Activated T-helper 2 cell treated with anti-CD3 and anti-CD28 coated beads, Interferon-gamma antibody, Interleukin-2, Interleukin-4, amounts not matched to agents 10 μg/mL and 5 μg/mL and 100 μg/mL, durations not matched to agents 14 hours and 24 hours and 36 hours (primary cell): ENCODE measurements around the gene DCAF15. TPM values are rescaled to one million over a fixed set of nuclear protein-coding genes. Genes with fewer than 3 reads are reported as not detected.
A peak's percentile ranks its signal among the peaks of the same experiment; 100 is the strongest.

Experiments
- DNase-seq: peaks from one replicate; pipeline ENCODE4 v3.0.0; 2021; ENCODE audit warnings: low spot score
- H3K27ac Mint-ChIP-seq: one replicate; pipeline ENCODE4 v1.8.0; 2021; ENCODE audit warnings: mixed read lengths
- H3K27me3 Mint-ChIP-seq: one replicate; pipeline ENCODE4 v1.8.0; 2021; ENCODE audit warnings: low read depth, mixed read lengths
- H3K36me3 Mint-ChIP-seq: one replicate; pipeline ENCODE4 v1.8.0; 2021; ENCODE audit warnings: low read depth, mixed read lengths
- H3K4me1 Mint-ChIP-seq: one replicate; pipeline ENCODE4 v1.8.0; 2021; ENCODE audit warnings: low read depth, mixed read lengths
- H3K4me3 Mint-ChIP-seq: one replicate; pipeline ENCODE4 v1.8.0; 2021; ENCODE audit warnings: low read depth, mild to moderate bottlenecking, moderate library complexity, mixed read lengths
- H3K9me3 Mint-ChIP-seq: one replicate; pipeline ENCODE4 v1.8.0; 2021; ENCODE audit warnings: mixed read lengths
- intact Hi-C: fragments of 100-400 bp; cut with micrococcal nuclease; formaldehyde crosslinking; loops from one replicate; pipeline ENCODE4 v1.15.1; 2023
- total RNA-seq: library from RNA; stranded (reverse); gene quantifications from 2 replicates; pipeline ENCODE4 v1.2.3, GENCODE V29; 2022

The DCAF15 gene
- total RNA-seq, 1 donor from 2014 or later = 60.6 TPM

DNA sequence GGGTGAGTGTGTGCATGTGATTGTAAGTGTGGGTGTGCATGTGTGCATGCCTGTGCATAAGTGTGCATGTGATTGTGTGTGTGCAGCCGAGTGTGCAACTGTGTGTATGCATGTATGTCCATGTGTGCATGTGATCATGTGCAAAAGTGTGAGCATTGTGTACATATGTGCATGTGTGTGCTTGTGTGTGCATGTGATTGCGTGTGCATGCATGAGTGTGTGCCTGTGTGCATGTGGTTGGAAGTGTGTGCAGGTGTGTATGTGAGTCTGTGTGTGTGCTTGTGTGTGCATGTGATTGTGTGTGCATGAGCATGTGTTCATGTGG, 17.6 kb upstream of the DCAF15 start:
- DNase-seq = no peak
- Mint-ChIP-seq H3K36me3 (no peaks in the 10 kb centered on the region), H3K9me3 (no peaks in the 10 kb centered on the region), H3K4me3 (no peak overlapping the region), H3K27me3 (peaks cover 2% of the 10 kb centered on the region), H3K4me1 (no peaks in the 10 kb centered on the region), H3K27ac (no peak overlapping the region)
- intact Hi-C loops = no loop called here

DNA sequence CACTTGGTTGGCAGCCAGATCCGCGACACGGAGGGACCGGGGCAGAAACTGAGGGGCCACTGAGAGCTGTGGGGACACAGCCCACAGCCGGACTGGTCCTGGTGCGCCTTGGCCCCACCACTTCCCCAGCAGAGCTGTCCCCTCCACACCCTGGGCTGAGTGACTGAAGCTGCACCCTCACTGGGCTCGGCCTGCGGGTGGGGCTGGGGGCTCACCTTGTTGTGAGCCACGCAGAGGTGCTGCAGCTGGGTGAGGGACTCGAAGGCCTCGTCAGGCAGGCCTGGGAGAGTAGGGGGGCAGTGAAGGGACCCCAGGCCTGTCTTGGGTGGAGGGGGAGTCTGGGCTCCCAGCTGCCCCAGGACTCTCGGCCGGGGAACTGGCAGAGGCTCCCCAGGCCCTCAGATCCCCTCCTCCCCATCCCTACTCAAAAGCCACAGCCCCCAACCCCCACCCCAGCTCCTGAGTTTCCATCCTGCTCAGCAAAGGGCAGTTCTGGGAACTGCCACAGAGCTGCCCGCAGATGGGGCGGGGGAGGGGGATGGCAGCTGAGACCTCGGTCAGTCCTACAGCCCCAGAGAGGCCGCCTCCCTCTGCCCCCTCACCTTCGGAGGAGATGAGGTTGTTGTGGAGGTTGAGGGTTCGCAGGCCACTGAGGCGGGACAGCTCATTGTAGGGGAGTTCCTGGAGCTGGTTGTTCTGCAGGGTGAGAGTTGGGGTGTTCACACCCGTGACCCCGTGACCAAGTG, 16.4 kb upstream of the DCAF15 start:
- DNase-seq = no peak
- H3K27ac Mint-ChIP-seq = no peak overlapping the region
- no peaks in the 10 kb centered on the region for H3K4me1 Mint-ChIP-seq
- H3K9me3 Mint-ChIP-seq = no peaks in the 10 kb centered on the region
- no peaks in the 10 kb centered on the region for H3K36me3 Mint-ChIP-seq
- peaks cover 2% of the 10 kb centered on the region for H3K27me3 Mint-ChIP-seq
- intact Hi-C loops = no loop called here
- no peak overlapping the region for H3K4me3 Mint-ChIP-seq

DNA sequence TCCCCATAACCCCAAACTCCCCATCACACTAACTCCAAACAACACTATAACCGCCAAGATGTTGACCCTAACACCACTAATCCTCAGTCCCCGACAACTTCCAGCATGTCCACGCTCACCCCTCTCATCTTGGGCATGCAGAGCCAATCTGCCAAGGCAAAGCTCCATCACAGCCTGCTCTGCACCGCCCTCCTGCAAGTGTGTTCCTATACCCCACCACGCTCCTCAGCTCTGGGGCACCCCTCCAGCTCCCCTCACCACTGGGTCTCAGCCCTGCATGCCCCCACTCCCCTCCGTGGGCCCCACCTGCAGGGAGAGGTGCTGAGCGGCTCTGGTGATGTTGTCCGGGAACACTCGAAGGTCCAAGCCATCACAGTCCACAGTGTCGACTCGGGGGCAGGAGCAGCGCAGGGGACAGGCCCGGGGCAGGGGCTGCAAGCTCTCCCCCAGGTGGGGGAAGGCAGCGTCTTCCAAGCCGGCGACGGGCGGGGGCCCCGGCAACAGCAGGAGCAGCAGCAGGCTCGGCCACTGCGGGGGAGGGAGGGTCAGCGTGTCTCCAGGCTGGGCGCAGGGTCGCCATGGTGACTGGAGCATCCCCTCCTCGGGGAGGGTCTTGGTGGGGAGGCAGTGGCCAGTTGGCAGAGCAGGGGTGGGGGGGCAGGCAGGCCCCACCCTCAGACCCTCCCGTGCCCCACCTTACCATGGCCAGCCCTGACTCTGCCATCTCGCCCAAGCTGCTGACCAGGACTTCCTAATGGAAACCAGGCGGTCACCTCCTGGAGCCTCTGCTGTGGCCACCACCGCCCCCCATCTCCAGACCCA, 14.6 kb upstream of the DCAF15 start:
- H3K4me1 Mint-ChIP-seq = no peaks in the 10 kb centered on the region
- intact Hi-C loops = no loop called here
- H3K27ac Mint-ChIP-seq = no peak overlapping the region

DNA sequence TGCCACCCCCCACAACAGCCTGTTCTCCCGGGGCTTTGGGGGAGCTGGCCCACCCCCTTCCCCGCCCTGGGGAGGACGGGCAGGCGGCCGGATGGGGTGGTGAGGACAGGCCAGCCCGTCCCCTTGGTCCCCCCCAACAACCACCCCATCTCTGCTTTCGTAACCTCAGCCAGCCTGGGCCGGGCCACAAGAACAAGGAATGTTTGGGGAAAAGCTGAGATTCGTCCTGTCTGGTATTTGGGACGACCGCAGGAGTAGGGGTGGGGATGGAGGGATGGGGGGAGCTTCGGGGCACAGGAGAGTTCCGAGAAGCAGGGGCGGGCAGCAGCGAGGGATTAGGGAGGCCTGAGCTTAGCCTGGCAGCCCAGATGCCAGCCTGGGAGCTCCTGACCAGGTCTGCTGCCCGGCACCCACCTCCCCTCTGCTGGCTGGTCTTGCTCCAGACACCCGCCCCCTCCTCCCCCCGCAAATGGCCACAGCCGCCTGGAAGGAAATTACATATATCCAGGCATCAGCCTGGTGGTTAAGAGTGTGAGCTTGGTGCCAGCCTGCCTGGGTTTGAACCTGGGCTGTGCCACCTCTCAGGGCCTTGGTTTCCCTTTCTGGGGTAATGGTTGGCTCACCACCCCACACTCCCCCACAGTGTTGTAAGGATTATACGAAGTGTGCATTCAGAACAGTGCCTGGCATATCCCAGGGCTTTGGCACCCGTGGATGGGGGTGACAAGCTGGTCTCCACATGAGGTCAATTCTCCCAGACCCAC, 13.8 kb upstream of the DCAF15 start, which contains the start of gene PODNL1:
Gene PODNL1, minus strand, starts transcription at position 117 of the 764 bp plus-strand sequence. CDS start 236 bp downstream, outside the sequence.
- no peaks in the 10 kb centered on the region for H3K36me3 Mint-ChIP-seq
- no peaks in the 10 kb centered on the region for H3K4me1 Mint-ChIP-seq
- no peak within 1 kb of the TSS for H3K4me3 Mint-ChIP-seq
- H3K27me3 Mint-ChIP-seq = peaks cover 2% of the 10 kb centered on the region
- intact Hi-C loops = no loop called here
- DNase-seq = no peak
- H3K9me3 Mint-ChIP-seq = no peaks in the 10 kb centered on the region
- no peak within 1 kb of the TSS for H3K27ac Mint-ChIP-seq

More for the DNA sequence above, 14.6 kb upstream of the DCAF15 start:
- H3K27me3 Mint-ChIP-seq = peaks cover 2% of the 10 kb centered on the region
- no peak overlapping the region for H3K4me3 Mint-ChIP-seq
- H3K9me3 Mint-ChIP-seq = no peaks in the 10 kb centered on the region
- DNase-seq = no peak
- H3K36me3 Mint-ChIP-seq = no peaks in the 10 kb centered on the region

DNA sequence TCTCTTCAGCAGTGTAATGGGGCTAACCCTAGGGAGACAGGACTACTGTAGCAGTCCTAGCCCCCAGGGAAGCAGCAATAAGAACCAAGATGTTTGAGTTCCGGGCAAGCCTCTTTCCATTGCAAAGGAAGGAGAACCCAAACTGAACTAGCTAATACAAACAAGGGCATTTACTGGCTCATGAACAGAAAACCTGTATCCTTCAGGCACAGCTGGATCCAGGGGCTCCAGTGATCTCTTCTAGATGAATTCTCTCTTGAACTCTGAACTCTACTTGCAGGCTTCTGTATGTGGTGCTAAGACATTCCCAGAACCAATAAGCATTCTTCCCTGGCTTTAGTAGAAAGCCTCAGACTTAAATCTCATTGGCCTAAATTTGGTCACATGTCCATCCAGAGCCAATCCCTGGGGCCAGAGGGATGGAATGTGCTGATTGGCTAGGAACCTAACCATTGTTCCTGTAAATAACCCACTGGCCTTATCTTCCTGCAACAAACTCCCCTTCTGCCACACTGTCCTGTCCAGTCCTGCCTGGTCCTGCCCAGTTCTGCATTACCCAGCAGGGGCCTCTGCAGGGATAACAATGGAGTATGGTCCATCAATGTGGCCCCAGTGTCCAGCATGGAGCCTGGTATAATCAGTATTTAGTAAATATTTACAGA, 10.2 kb upstream of the DCAF15 start:
- H3K4me1 Mint-ChIP-seq = no peaks in the 10 kb centered on the region
- intact Hi-C loops = no loop called here
- H3K9me3 Mint-ChIP-seq = no peaks in the 10 kb centered on the region
- H3K27me3 Mint-ChIP-seq = peaks cover 2% of the 10 kb centered on the region
- H3K4me3 Mint-ChIP-seq = no peak overlapping the region
- no peaks in the 10 kb centered on the region for H3K36me3 Mint-ChIP-seq
- H3K27ac Mint-ChIP-seq = no peak overlapping the region
- no peak for DNase-seq

DNA sequence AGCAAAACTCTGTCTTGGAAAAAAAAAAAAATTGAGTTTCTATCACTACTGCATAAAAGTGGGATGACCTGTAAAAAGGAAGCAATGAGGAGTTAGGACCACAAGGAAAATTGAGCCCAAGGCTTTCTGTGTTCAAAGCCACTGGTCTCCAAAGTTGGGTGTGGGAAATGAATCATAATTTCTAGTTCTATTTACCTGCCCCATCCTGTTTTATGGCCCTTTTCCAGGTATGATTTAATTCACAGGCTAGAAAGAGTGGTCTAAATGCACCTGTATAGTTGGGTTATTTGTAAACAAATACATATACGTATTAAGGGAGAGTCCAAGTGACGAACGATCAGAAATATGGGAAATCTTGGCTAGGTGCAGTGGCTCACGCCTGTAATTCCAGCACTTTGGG, 5.9 kb upstream of the DCAF15 start:
- Mint-ChIP-seq H3K36me3 (no peaks in the 10 kb centered on the region), H3K27me3 (peaks cover 2% of the 10 kb centered on the region), H3K4me3 (no peak overlapping the region), H3K27ac (no peak overlapping the region), H3K4me1 (no peaks in the 10 kb centered on the region), H3K9me3 (no peaks in the 10 kb centered on the region)
- no peak for DNase-seq
- intact Hi-C loops = no loop called here

DNA sequence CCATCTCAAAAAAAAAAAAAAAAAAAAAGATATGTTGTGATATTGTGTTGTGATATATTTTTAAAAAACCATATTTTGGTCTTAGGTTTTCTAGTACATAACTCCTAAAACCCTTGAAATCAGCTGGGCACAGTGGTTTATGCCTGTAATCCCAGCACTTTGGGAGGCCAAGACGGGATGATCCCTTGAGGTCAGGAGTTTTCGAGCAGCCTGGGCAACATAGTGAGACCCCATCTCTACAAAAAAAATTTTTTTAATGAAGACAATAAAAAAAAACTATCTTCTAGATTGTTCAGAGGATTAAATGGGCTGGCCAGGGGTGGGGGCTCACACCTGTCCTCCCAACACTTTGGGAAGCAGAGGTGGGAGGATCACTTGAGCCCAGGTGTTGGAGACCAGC, 1.3 kb upstream of the DCAF15 start:
- Mint-ChIP-seq H3K4me3 (no peak overlapping the region), H3K36me3 (peaks cover 10% of the 10 kb centered on the region), H3K27me3 (peaks cover 2% of the 10 kb centered on the region), H3K27ac (no peak overlapping the region), H3K4me1 (peaks cover 15% of the 10 kb centered on the region), H3K9me3 (no peaks in the 10 kb centered on the region)
- no peak for DNase-seq
- intact Hi-C loops = loop anchor here (2.0 to 5.0 kb wide), 2 partner anchors 81 to 220 kb away; partner anchors contain the start of gene IL27RA

DNA sequence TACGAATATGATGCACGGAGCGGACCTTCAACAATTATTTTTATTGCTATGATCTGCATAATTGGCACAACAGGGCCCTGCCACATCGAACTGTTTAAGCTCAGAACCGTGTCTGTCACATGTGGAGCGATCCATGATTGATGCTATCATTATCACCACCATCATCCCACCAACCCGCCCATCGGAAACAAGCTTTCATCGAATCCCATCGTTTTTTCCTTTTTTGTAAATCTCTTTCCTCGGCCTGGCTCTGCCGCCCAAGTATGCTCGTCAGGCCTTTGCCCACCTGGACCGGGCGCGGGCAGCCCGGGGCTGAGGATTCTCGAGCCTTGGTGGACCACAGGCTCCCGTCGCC, 533 bp upstream of the DCAF15 start:
- no peaks in the 10 kb centered on the region for H3K9me3 Mint-ChIP-seq
- H3K4me1 Mint-ChIP-seq = peaks cover 15% of the 10 kb centered on the region
- peak overlapping the region; percentile 93 for H3K27ac Mint-ChIP-seq
- intact Hi-C loops = loop anchor here (1.0 to 5.0 kb wide), 4 partner anchors 54 to 221 kb away; partner anchors contain the start of gene IL27RA
- peaks cover 15% of the 10 kb centered on the region for H3K36me3 Mint-ChIP-seq
- peak overlapping the region; percentile 97 for H3K4me3 Mint-ChIP-seq
- no peak for DNase-seq
- peaks cover 2% of the 10 kb centered on the region for H3K27me3 Mint-ChIP-seq

DNA sequence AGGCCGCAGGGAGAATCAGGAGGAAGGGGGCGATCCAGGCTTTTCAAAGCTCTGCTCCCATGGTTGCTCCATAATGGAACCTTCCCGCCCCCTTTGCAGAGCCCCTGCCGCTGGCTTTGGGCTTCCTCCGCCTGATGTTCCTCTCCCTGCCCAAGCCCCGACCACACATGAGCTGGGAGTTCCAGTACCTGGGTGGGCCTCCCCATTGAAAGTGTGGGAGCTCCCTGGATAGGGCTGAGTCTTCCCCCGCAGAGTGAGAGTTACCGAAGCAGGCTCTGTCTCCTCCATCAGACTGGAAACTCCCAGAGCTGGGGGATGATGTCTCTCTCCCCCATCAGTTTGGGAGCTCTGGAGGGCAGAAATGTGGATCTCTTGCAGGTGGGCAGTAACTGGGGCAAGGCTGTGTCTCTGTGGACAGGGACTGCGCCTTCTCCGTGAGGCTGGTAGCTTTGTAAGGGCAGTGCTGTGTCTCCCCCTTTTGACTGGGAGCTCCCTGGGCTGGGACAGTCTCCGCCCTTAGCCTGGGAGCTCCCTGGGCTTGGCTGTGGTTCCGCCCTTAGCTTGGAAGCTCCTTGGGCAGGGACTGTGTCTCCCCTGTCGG, 722 bp downstream of the DCAF15 start:
- Mint-ChIP-seq H3K9me3 (no peaks in the 10 kb centered on the region), H3K27me3 (peaks cover 2% of the 10 kb centered on the region), H3K36me3 (peaks cover 23% of the 10 kb centered on the region), H3K27ac (peak overlapping the region; percentile 70), H3K4me1 (peaks cover 15% of the 10 kb centered on the region), H3K4me3 (peak overlapping the region; percentile 97)
- DNase-seq = no peak
- intact Hi-C loops = loop anchor here (1.0 to 5.0 kb wide), 3 partner anchors 52 to 79 kb away; partner anchors contain the start of gene IL27RA

DNA sequence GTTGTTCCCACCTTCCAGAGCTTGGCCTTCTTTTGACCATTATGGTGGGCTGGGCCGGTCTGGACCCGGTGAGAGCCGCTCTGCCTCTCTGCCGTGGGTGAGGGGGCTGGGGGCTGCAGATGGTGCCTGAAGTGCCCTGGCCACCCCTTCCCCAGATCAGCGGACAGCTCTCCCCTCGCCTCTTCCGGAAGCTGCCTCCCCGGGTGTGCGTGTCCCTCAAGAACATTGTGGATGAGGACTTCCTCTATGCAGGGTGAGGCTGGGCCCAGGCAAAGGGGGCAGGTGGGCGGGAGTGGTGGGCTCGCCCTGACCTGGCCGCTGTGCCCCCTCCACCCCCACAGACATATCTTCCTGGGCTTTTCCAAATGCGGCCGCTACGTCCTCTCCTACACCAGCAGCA, 1.9 kb downstream of the DCAF15 start:
- peak overlapping the region; percentile 49 for H3K27ac Mint-ChIP-seq
- no peaks in the 10 kb centered on the region for H3K9me3 Mint-ChIP-seq
- peaks cover 15% of the 10 kb centered on the region for H3K4me1 Mint-ChIP-seq
- H3K27me3 Mint-ChIP-seq = peaks cover 2% of the 10 kb centered on the region
- intact Hi-C loops = loop anchor here (5.0 kb wide), 1 partner anchor 78 kb away; the partner anchor contains the start of gene IL27RA
- H3K4me3 Mint-ChIP-seq = peak overlapping the region; percentile 97
- peaks cover 28% of the 10 kb centered on the region for H3K36me3 Mint-ChIP-seq
- no peak for DNase-seq

DNA sequence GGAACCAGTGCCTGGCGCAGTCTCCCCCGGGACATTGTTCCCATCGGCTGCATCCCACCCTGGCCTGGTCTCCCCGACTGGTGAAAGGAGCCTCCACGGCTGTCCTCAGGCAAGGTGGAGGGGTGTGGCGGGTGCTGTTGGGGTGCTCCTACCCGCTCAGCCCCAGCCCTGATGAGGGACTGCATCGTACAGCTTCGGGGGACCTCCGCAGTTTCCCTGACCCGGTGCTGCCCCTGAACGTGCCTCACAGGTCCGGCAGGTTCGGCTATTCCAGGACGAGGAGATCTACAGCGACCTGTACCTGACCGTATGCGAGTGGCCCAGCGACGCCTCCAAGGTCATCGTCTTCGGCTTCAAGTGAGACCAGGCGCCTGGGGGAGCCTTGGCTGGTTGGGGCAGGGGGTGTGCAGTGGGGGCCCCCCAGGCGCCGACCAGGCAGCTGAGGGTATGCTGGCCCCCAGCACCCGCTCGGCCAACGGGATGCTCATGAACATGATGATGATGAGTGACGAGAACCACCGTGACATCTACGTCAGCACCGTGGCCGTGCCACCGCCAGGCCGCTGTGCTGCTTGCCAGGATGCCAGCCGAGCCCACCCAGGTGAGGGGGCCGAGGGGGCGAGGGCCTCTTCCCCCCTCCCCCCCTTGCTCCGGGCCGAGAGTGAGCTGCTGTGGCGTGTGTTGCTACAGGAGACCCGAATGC, 3.5 kb downstream of the DCAF15 start:
- Mint-ChIP-seq H3K27me3 (no peaks in the 10 kb centered on the region), H3K36me3 (peaks cover 39% of the 10 kb centered on the region), H3K4me3 (no peak overlapping the region), H3K4me1 (peaks cover 15% of the 10 kb centered on the region), H3K9me3 (no peaks in the 10 kb centered on the region), H3K27ac (no peak overlapping the region)
- intact Hi-C loops = no loop called here
- no peak for DNase-seq
